HG03354 (cell line): Measurements from ENCODE around the gene CBLL1.

Experiments
- ATAC-seq: cut with Tn5 transposase; IDR thresholded peaks from one replicate; pipeline ENCODE4 v1.9.1; 2021; ENCODE audit warnings: mild to moderate bottlenecking; ENCODE audit not compliant: unreplicated experiment, poor library complexity, severe bottlenecking

Gene CBLL1

GRCh38 chr7:107799647-107800264, 55.8 kb downstream of the CBLL1 start:
- ATAC-seq: no peak

GRCh38 chr7:107803009-107803610, 59.2 kb downstream of the CBLL1 start, which contains the start of gene SLC26A3:
Gene SLC26A3, minus strand, starts transcription at chr7:107803223. Its CDS starts 8,714 bp downstream, at chr7:107794509.
- no peak for ATAC-seq

GRCh38 chr7:107809179-107809578, 65.2 kb downstream of the CBLL1 start:
- no peak for ATAC-seq

DNA sequence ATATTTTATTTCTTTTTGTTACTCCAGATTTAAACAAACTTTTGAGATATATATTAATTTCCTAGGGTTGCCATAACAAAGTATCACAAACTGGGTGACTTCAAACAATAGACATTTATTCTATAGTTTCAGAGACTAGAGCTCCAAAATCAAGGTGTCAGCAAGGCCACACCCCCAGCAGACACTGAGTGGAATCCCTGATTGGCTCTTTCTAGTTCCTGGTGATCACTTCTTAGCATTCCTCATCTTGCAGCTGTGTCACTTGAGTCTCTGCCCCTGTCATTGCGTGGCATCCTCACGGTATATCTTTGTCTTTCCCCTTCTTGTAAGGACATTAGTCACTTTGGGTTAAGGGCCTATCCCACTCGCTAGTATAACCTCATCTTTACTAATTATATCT, 66.7 kb downstream of the CBLL1 start:
- ATAC-seq: no peak
